ENCODE measurements around the gene BCL2L1.

The BCL2L1 gene

DNA sequence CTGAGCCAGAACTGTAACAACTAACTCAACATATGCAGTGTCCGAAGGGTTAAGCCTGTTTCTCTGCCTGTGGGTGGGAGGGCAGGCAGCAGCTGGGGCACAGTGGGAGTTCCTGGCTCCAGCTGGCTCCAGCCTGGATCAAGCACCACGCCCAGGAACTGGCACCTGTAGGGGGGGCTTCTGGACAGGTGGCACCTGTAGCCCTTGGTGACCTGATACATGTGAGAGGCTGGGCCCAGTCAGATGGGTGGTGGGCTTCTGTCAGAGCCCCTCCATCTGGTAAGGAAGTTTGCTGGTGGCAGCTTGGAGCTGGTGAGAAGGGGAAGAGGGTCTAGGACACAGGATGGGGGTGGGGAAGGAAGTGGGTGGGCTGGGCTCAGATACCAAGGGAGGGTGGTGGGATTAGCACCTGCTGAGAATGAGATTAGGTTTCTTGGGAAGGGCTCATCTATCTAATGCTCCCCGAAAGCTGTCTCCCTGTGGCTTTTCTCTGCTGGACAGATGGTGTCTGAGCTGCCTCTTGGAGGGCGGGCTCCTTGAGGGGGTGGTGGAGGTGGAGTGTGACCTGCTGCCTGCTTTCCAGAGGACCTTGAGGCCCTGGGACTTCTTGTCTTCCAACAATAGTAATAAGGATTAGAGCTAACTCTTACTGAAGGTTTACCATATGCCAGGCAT, 28.5 kb downstream of the BCL2L1 start:
- DNase-seq (ENCODE audit: low read depth, low spot score) = no peak
- TF ChIP-seq, protein P1, sequence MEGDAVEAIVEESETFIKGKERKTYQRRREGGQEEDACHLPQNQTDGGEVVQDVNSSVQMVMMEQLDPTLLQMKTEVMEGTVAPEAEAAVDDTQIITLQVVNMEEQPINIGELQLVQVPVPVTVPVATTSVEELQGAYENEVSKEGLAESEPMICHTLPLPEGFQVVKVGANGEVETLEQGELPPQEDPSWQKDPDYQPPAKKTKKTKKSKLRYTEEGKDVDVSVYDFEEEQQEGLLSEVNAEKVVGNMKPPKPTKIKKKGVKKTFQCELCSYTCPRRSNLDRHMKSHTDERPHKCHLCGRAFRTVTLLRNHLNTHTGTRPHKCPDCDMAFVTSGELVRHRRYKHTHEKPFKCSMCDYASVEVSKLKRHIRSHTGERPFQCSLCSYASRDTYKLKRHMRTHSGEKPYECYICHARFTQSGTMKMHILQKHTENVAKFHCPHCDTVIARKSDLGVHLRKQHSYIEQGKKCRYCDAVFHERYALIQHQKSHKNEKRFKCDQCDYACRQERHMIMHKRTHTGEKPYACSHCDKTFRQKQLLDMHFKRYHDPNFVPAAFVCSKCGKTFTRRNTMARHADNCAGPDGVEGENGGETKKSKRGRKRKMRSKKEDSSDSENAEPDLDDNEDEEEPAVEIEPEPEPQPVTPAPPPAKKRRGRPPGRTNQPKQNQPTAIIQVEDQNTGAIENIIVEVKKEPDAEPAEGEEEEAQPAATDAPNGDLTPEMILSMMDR (IDR thresholded peaks at IDR 0.05; ENCODE audit: low read depth, low read length) = no peak
- in situ Hi-C loops (cut with HindIII; ENCODE audit: low sequenced_read_pairs) = no loop called here

DNA sequence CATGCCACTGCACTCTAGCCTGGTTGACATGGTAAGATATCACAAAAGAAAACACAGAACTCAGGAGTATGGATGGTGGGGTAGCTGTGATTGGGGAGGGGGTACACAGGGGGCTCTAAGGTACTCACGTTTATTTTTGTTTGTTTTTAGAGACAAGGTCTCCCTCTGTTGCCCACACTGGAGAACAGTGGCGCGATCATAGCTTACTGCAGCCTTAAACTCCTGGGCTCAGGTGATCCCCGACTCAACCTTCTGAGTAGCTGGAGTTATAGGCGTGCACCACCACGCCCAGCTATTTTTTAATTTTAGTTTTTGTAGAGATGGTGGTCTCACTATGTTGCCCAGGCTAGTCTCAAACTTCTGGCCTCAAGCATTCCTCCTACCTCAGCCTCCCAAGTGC, 29.3 kb downstream of the BCL2L1 start:
- no peak for DNase-seq (ENCODE audit: low read depth, low spot score)
- no peak overlapping the region for H3K4me3 ChIP-seq (ENCODE audit: low read depth, low read length)
- in situ Hi-C loops (cut with HindIII; ENCODE audit: low sequenced_read_pairs) = no loop called here
- TF ChIP-seq, protein P1 (IDR thresholded peaks at IDR 0.05; ENCODE audit: low read depth, low read length) = no peak

More for the DNA sequence above, 28.5 kb downstream of the BCL2L1 start:
- no peak overlapping the region for H3K4me3 ChIP-seq (ENCODE audit: low read depth, low read length)

DNA sequence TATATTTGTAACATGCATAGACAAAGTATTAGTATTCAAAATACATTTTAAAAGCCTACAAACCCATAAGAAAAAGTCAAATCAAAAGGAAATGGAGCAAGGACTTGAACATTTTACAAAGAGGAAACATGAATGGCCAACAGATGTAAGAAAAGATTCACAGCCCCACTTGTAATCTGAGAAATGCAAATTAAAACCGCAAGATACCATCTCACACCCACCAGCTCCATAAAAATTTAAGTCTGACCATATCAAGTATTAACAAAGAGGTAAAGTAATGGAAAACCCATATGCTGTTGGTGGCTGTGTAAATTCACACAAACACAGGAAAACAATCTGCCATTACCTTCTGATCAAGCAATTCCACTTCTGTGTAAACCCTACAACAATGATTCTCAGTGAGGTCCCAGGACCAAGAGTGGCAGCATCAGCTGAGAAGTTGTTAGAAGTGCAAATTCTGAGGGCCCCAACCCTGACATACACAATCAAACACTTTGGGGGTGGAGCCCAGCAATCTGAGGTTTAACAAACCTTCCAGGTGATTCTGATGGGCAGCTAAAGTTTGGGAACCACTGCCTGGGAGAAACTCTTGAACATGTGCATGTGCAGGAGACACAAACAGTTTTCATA, 30.9 kb downstream of the BCL2L1 start:
- peak; percentile 39 for DNase-seq (ENCODE audit: low read depth, low spot score)

DNA sequence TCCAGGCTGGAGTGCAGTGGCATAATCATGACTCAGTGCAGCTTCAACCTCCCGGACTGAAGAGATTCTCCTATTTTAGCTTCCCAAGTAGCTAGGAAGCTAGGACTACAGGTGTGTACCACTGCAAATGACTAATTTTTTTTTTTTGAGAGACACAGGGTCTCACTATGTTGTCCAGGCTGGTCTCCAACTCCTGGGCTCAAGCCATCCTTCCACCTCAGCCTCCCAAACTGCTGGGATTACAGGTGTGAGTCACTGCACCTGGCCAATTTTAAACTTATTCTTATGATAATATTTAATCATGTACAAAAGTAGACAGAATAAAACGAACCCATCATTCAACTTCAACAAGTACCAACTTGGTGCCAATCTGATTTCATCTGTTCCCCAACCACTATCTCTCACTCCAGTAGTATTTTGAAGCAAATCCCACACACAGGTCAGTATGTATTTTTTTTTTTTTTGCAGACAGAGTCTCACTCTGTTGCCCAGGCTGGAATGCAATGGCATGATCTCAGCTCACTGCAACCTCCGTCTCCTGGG, 32.5 kb downstream of the BCL2L1 start:
- H3K4me3 ChIP-seq (ENCODE audit: low read depth, low read length) = no peak overlapping the region
- DNase-seq (ENCODE audit: low read depth, low spot score) = no peak
- in situ Hi-C loops (cut with HindIII; ENCODE audit: low sequenced_read_pairs) = no loop called here
- TF ChIP-seq, protein P1 (IDR thresholded peaks at IDR 0.05; ENCODE audit: low read depth, low read length) = no peak

More for the DNA sequence above, 30.9 kb downstream of the BCL2L1 start:
- in situ Hi-C loops (cut with HindIII; ENCODE audit: low sequenced_read_pairs) = no loop called here
- TF ChIP-seq, protein P1 (IDR thresholded peaks at IDR 0.05; ENCODE audit: low read depth, low read length) = no peak
- H3K4me3 ChIP-seq (ENCODE audit: low read depth, low read length) = no peak overlapping the region

DNA sequence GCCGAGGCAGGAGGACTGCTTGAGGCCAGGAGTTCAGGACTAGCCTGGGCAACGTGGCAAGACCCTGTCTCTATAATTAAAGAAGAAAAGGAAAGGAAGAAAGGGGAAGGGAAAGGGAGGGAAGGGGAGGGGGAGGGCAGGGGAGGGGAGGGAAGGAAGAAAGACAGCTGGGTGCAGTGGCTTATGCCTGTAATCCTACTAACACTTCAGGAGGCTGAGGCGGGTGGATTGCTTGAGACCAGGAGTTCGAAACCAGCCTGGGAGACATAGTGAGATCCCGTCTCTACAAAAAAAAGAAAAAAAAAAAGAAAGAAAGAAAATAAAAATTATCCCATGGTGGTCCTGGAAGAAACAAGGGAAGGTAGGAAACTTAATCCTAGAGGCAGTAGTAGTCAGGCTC, 33.5 kb downstream of the BCL2L1 start:
- in situ Hi-C loops (cut with HindIII; ENCODE audit: low sequenced_read_pairs) = no loop called here
- TF ChIP-seq, protein P1 (IDR thresholded peaks at IDR 0.05; ENCODE audit: low read depth, low read length) = no peak
- no peak for DNase-seq (ENCODE audit: low read depth, low spot score)
- no peak overlapping the region for H3K4me3 ChIP-seq (ENCODE audit: low read depth, low read length)

DNA sequence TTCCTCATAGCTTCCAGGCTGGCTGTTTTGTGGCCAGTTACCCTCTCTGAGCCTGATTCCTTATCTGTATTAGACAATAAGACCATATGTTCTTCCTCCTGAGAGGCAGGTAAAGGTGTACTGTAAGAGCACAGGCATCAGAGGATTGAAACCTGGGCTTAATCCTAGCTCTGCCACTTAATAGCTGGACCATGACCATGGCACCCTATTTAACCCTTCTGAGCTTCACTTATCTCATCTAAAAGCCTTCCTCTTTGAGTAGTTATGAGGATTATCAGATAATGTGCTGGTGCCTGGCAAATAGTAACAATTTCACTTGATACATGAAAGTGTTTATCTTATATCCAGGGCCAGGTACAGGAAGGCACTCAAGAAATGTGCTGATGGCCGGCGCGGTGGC, 34.9 kb downstream of the BCL2L1 start:
- no peak overlapping the region for H3K4me3 ChIP-seq (ENCODE audit: low read depth, low read length)
- in situ Hi-C loops (cut with HindIII; ENCODE audit: low sequenced_read_pairs) = no loop called here
- TF ChIP-seq, protein P1 (IDR thresholded peaks at IDR 0.05; ENCODE audit: low read depth, low read length) = no peak
- DNase-seq (ENCODE audit: low read depth, low spot score) = no peak
